Mammary epithelial cell (primary cell): ENCODE results near the gene ZNHIT3.

ENCODE experiments used
- CTCF ChIP-seq, 2 donors: IDR thresholded peaks in 1 of 2; conservative IDR thresholded peaks in 1 of 2; 2 replicates each; pipeline ENCODE4 v1.5.1; 2011 to 2012; ENCODE audit warnings: inconsistent platforms in 2 of 2, low read length in 2 of 2, mild to moderate bottlenecking in 2 of 2, control low read depth in 1 of 2, low read depth in 1 of 2; ENCODE audit not compliant: insufficient read depth in 1 of 2; ENCODE audit errors: extremely low read depth in 1 of 2
- EZH2 ChIP-seq: IDR thresholded peaks from 2 replicates; pipeline ENCODE4 v1.6.1; 2012; ENCODE audit warnings: low read length, inconsistent platforms, borderline replicate concordance

- TF ChIP-seq CTCF (conservative IDR thresholded peaks at IDR 0.05 in 1 of 2, IDR thresholded peaks at IDR 0.05 in 1 of 2; ENCODE audit: extremely low read depth in 1 of 2, insufficient read depth in 1 of 2, low read depth in 1 of 2, low read length in 2 of 2) = no peak
- TF ChIP-seq EZH2 = no peak
Observed at GRCh38 chr17:36504156-36504545, 17.7 kb downstream of the ZNHIT3 start.
